HG03575 (cell line): ENCODE data around the gene AIG1.
"Not testable (repeated sequence)": the region's sequence is repeated elsewhere in the genome, so short reads cannot be mapped to it uniquely, and the experiment has no call there.

Experiments used
- ATAC-seq: cut with Tn5 transposase; IDR thresholded peaks from one replicate; pipeline ENCODE4 v1.9.1; 2021; ENCODE audit not compliant: unreplicated experiment, insufficient number of reproducible peaks, low FRiP score; ENCODE audit errors: extremely low read depth

Gene AIG1

GRCh38 chr6:143236151-143236798 is 175.6 kb downstream of the AIG1 start:
- no peak for ATAC-seq

GRCh38 chr6:143238306-143238705 is 177.6 kb downstream of the AIG1 start:
- ATAC-seq = no peak

GRCh38 chr6:143241111-143241510 is 180.4 kb downstream of the AIG1 start:
- ATAC-seq = no peak

GRCh38 chr6:143241911-143242310 is 181.2 kb downstream of the AIG1 start:
- no peak for ATAC-seq

- no peak for ATAC-seq
These were observed 183.1 kb downstream of the AIG1 start for GRCh38 chr6:143243786-143244185.

- no peak for ATAC-seq
These were observed 185.0 kb downstream of the AIG1 start for GRCh38 chr6:143245656-143246055.

GRCh38 chr6:143246166-143246775 is 185.6 kb downstream of the AIG1 start:
- not testable (repeated sequence) for ATAC-seq

DNA sequence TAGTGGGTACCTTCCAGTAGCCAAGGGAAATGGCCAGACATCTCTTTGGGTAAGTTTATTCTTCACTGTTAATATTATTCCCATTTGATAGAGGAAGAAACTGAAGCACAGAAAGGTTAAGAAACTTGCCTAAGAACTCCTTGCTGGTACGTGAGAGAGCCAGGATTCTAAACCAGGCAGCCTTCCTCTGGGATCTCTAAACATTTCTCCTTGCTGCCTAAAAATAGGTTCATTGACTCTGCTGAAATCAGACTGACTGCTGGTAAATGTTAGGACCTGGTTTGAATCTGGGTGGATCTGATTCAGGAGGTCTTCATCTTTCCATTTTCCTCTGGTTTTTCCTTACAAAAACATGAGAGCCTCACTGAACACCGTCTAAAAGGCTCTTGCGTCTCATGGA is 186.9 kb downstream of the AIG1 start:
- ATAC-seq = no peak

DNA sequence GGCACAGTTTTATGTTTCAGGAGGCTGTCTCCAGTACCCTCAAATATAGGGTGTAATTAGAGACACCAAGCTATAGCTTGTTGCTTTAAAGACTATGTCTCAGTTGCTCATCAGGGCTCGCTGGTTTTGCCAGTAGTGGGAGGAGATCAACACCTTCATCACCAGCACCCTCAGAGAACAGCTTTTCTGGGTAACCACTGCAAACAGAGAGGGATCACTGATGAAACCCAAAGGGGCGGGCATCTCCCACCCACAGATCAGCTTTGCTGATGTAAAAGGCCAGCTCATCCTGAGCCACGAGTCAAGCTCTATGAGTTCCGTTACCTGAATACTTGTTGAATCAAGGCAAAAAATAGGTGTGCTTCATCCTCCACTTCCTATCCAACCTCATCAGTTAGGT is 187.7 kb downstream of the AIG1 start:
- ATAC-seq = no peak

DNA sequence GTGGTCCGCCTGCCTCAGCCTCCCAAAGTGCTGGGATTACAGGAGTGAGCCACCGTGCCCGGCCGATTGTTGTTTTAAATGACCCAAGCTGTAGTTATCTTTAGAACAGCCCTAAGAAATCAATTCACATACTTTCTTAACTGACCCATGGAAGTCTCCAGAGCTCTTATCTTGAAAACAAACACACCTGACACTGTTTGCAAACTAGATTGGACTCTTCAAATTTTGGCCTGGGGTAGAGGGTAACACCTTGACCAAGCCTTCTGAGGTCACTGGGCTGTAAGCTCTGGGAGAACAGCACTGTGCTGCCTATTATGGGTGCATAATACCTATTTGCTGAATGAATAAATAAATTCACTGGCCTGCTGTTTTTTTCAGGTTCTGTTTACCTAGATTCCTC is 190.6 kb downstream of the AIG1 start:
- no peak for ATAC-seq

- no peak for ATAC-seq
These were observed 192.3 kb downstream of the AIG1 start for GRCh38 chr6:143252961-143253360.

GRCh38 chr6:143253586-143253985 is 192.9 kb downstream of the AIG1 start:
- ATAC-seq = no peak

GRCh38 chr6:143258945-143259344 is 198.3 kb downstream of the AIG1 start:
- no peak for ATAC-seq

GRCh38 chr6:143260857-143261256 is 200.2 kb downstream of the AIG1 start:
- ATAC-seq = no peak

- ATAC-seq = no peak
These were observed 201.3 kb downstream of the AIG1 start for GRCh38 chr6:143261899-143262436.

- ATAC-seq = no peak
These were observed 202.2 kb downstream of the AIG1 start for GRCh38 chr6:143262859-143263258.

GRCh38 chr6:143264379-143264778 is 203.7 kb downstream of the AIG1 start:
- no peak for ATAC-seq

GRCh38 chr6:143264986-143265764 is 204.5 kb downstream of the AIG1 start:
- no peak for ATAC-seq

- ATAC-seq = no peak
These were observed 207.1 kb downstream of the AIG1 start for GRCh38 chr6:143267760-143268159.

DNA sequence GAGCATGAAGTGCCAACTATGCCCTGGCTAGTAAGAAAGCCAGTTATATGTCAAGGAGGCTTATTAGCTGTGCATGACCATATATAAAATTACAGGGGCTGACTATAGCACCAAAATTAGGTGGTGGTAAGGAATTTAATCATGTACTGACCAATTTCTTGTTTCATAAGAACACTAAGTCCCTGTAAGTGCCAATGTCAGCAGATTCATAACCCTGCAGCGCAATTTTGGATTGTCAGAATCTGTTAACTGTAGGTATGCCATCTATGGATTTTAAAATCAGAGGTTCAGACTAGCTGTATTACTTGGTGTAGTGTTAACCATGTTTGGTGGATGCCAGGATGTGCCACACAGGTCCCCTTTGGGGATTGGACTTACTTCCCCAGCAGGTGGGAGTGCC is 207.8 kb downstream of the AIG1 start:
- ATAC-seq = no peak
